SK-N-SH (cell line): ENCODE results near the gene PTGES3. TPM values are rescaled to one million over a fixed set of nuclear protein-coding genes. Genes with fewer than 3 reads are reported as not detected.

Source experiments
- CTCF ChIA-PET: fragments of 300-600, 350-600 bp; formaldehyde crosslinking; extraction: SDS; loops from one replicate; lab custom pipeline; 2021; lab: Yijun Ruan, JAX
- POLR2A ChIA-PET: fragments of 350-600 bp; sonication (Branson Sonifier 250); formaldehyde crosslinking; extraction: SDS; loops from one replicate; lab custom pipeline; 2020; ENCODE audit warnings: antibody characterized with exemption, inconsistent platforms; lab: Yijun Ruan, JAX
- DNase-seq: peaks from one replicate; pipeline ENCODE4 v3.0.0; 2012
- H2AFZ ChIP-seq: fragments of 200-600 bp; sonication (generic); 2 replicates; pipeline ENCODE4 v1.8.1; 2016; ENCODE audit warnings: antibody characterized with exemption, mild to moderate bottlenecking, low read depth
- H3F3A ChIP-seq: fragments of 200-600 bp; sonication (generic); replicated peaks from 2 replicates; pipeline ENCODE3; 2016; ENCODE audit warnings: antibody characterized with exemption, mild to moderate bottlenecking; ENCODE audit not compliant: insufficient read depth
- H3K27ac ChIP-seq, 2 experiments: fragments of 200-500 bp in 1 of 2; fragments of 200-600 bp in 1 of 2; sonication (Bioruptor generic) in 1 of 2; sonication (generic), shearing (Covaris generic) in 1 of 2; 2 replicates each; pipeline versions ENCODE4 v1.5.1 to v1.6.1; 2014 to 2016; ENCODE audit warnings: low read depth in 2 of 2, inconsistent platforms in 1 of 2, low read length in 1 of 2, mild to moderate bottlenecking in 1 of 2, mixed read lengths in 1 of 2
- H3K27me3 ChIP-seq: fragments of 200-600 bp; sonication (generic), shearing (Covaris generic); 2 replicates; pipeline ENCODE4 v1.6.1; 2016; ENCODE audit warnings: mixed run types; ENCODE audit not compliant: insufficient read depth
- H3K36me3 ChIP-seq, 2 experiments: fragments of 200-500 bp in 1 of 2; fragments of 200-600 bp in 1 of 2; sonication (Bioruptor generic) in 1 of 2; sonication (generic) in 1 of 2; replicated peaks in 1 of 2; 2 replicates each; pipeline versions ENCODE3 to v1.5.1; 2014 to 2016; ENCODE audit warnings: low read length in 1 of 2, mild to moderate bottlenecking in 1 of 2; ENCODE audit not compliant: insufficient read depth in 2 of 2, control insufficient read depth in 1 of 2
- H3K4me1 ChIP-seq, 2 experiments: fragments of 200-500 bp in 1 of 2; fragments of 200-600 bp in 1 of 2; sonication (Bioruptor generic) in 1 of 2; sonication (generic), shearing (Covaris generic) in 1 of 2; 2 replicates each; pipeline versions ENCODE4 v1.5.1 to v1.6.1; 2014 to 2016; ENCODE audit warnings: low read depth in 1 of 2, low read length in 1 of 2, mixed run types in 1 of 2; ENCODE audit not compliant: insufficient read depth in 2 of 2, control insufficient read depth in 1 of 2
- H3K4me2 ChIP-seq: fragments of 200-600 bp; sonication (generic), shearing (Covaris generic); 2 replicates; pipeline ENCODE4 v1.6.1; 2017; ENCODE audit warnings: mixed run types
- H3K4me3 ChIP-seq, 2 experiments: fragments of 200-500 bp in 1 of 2; fragments of 200-600 bp in 1 of 2; sonication (Bioruptor generic) in 1 of 2; sonication (generic), shearing (Covaris generic) in 1 of 2; 2 replicates each; pipeline versions ENCODE4 v1.5.1 to v1.8.1; 2014 to 2016; ENCODE audit warnings: low read depth in 2 of 2, inconsistent platforms in 1 of 2, low read length in 1 of 2, mild to moderate bottlenecking in 1 of 2, mixed read lengths in 1 of 2, moderate library complexity in 1 of 2
- H3K79me2 ChIP-seq: fragments of 200-600 bp; sonication (generic); 2 replicates; pipeline ENCODE4 v1.8.1; 2017; ENCODE audit warnings: mild to moderate bottlenecking; ENCODE audit not compliant: insufficient read depth
- H3K9ac ChIP-seq: fragments of 200-600 bp; sonication (generic); 2 replicates; pipeline ENCODE4 v1.6.1; 2017; ENCODE audit warnings: mixed run types
- H3K9me2 ChIP-seq: fragments of 200-600 bp; sonication (generic); 2 replicates; pipeline ENCODE4 v1.6.1; 2017; ENCODE audit warnings: mixed run types
- H3K9me3 ChIP-seq: fragments of 200-600 bp; sonication (generic); 2 replicates; pipeline ENCODE4 v1.6.1; 2017; ENCODE audit warnings: mixed run types, mild to moderate bottlenecking, moderate library complexity
- H4K20me1 ChIP-seq: fragments of 200-600 bp; sonication (generic); 2 replicates; pipeline ENCODE4 v1.6.1; 2017; ENCODE audit warnings: mild to moderate bottlenecking, mixed run types; ENCODE audit not compliant: insufficient read depth
- CHD2 ChIP-seq: fragments of 150-350 bp; IDR thresholded peaks from 2 replicates; pipeline ENCODE4 v1.6.1; 2018; ENCODE audit warnings: low read length; ENCODE audit not compliant: partially characterized antibody
- FOXM1 ChIP-seq: IDR thresholded peaks from 2 replicates; pipeline ENCODE4 v1.4.0; 2012; ENCODE audit warnings: low read depth, mild to moderate bottlenecking
- GATA2 ChIP-seq: sonication (generic); formaldehyde crosslinking; IDR thresholded peaks from 2 replicates; pipeline ENCODE4 v1.5.0; 2020; ENCODE audit warnings: mild to moderate bottlenecking, missing genetic modification reagents
- JUND ChIP-seq: IDR thresholded peaks from 2 replicates; pipeline ENCODE4 v1.4.0; 2012
- MEF2A ChIP-seq: IDR thresholded peaks from 2 replicates; pipeline ENCODE4 v1.4.0; 2012; ENCODE audit warnings: low read depth, borderline replicate concordance
- MXI1 ChIP-seq: IDR thresholded peaks from 2 replicates; pipeline ENCODE4 v1.6.1; 2012; ENCODE audit warnings: mild to moderate bottlenecking, low read depth, low read length, improper control_type of control experiment
- POLR2AphosphoS5 ChIP-seq: IDR thresholded peaks from 2 replicates; pipeline ENCODE4 v1.6.1; 2012; ENCODE audit warnings: low read depth, low read length
- RAD21 ChIP-seq: IDR thresholded peaks from 2 replicates; pipeline ENCODE4 v1.6.1; 2012; ENCODE audit warnings: mild to moderate bottlenecking, low read length
- RFX5 ChIP-seq: IDR thresholded peaks from 2 replicates; pipeline ENCODE4 v1.6.1; 2012; ENCODE audit warnings: mild to moderate bottlenecking, improper control_type of control experiment, low read length
- RXRA ChIP-seq: IDR thresholded peaks from 2 replicates; pipeline ENCODE4 v1.4.0; 2012; ENCODE audit warnings: low read depth, mild to moderate bottlenecking, borderline replicate concordance
- TAF1 ChIP-seq: IDR thresholded peaks from 2 replicates; pipeline ENCODE4 v1.6.1; 2012; ENCODE audit warnings: low read depth, mild to moderate bottlenecking, low read length, moderate library complexity, borderline replicate concordance
- TEAD4 ChIP-seq: IDR thresholded peaks from 2 replicates; pipeline ENCODE4 v1.4.0; 2012; ENCODE audit warnings: mild to moderate bottlenecking, borderline replicate concordance; ENCODE audit not compliant: insufficient read depth
- YY1 ChIP-seq: IDR thresholded peaks from 2 replicates; pipeline ENCODE4 v1.4.0; 2012; ENCODE audit warnings: low read depth, mild to moderate bottlenecking
- WGBS: methylation state at CpG from one replicate; pipeline ENCODE4 v1.1.6; 2017; ENCODE audit warnings: low lambda C conversion rate; 5-methylcytosine and 5-hydroxymethylcytosine counted together
- polyA plus RNA-seq, 3 experiments: library from polyadenylated mRNA; depleted of rRNA; stranded (reverse); fragments of >200 nt; gene quantifications; 2 replicates each; pipeline ENCODE4 v1.2.3, GENCODE V29; 2012
- TF ChIP-seq, protein P1 (sequence below): IDR thresholded peaks from 2 replicates; pipeline ENCODE4 v1.4.0; 2012; ENCODE audit warnings: low read depth, borderline replicate concordance
- TF ChIP-seq, protein P2 (sequence below): fragments of 150-350 bp; IDR thresholded peaks from 2 replicates; pipeline ENCODE4 v1.6.1; 2016; ENCODE audit warnings: mild to moderate bottlenecking, low read depth, low read length
- TF ChIP-seq, protein P3 (sequence below): IDR thresholded peaks from 2 replicates; pipeline ENCODE4 v1.4.0; 2012; ENCODE audit warnings: low read depth
- TF ChIP-seq, protein P4 (sequence below): IDR thresholded peaks from 2 replicates; pipeline ENCODE4 v1.6.1; 2012; ENCODE audit warnings: mild to moderate bottlenecking, low read depth, low read length, moderate library complexity

PTGES3 gene
- polyA plus RNA-seq, 1 of the 3 experiments (the other 2 are of a cell fraction), result 38.9 TPM

DNA sequence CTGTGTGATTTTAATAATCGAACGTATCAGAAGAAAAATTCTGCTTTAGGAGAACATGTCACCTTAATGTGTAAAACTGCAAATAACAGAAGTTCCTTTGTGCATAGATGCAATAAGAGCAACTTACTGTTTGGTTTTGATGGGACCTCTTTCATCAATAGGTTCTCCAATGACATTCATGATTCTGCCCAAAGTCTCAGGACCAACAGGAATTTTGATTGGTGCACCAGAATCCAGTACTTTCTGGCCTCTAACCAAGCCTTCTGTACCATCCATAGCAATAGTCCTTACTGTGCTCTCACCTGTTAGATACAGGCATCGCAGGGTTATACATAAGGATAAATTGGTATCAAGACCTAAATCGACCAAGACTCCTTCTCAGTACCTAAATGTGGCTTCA lies 43.4 kb downstream of the PTGES3 start (continued):
- TF ChIP-seq MXI1 (no peak), MEF2A (no peak), CHD2 (no peak), YY1 (no peak), TEAD4 (no peak), TAF1 (no peak), POLR2AphosphoS5 (no peak), RAD21 (no peak), RFX5 (no peak)
- TF ChIP-seq, protein P1, sequence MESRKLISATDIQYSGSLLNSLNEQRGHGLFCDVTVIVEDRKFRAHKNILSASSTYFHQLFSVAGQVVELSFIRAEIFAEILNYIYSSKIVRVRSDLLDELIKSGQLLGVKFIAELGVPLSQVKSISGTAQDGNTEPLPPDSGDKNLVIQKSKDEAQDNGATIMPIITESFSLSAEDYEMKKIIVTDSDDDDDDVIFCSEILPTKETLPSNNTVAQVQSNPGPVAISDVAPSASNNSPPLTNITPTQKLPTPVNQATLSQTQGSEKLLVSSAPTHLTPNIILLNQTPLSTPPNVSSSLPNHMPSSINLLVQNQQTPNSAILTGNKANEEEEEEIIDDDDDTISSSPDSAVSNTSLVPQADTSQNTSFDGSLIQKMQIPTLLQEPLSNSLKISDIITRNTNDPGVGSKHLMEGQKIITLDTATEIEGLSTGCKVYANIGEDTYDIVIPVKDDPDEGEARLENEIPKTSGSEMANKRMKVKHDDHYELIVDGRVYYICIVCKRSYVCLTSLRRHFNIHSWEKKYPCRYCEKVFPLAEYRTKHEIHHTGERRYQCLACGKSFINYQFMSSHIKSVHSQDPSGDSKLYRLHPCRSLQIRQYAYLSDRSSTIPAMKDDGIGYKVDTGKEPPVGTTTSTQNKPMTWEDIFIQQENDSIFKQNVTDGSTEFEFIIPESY, result no peak

DNA sequence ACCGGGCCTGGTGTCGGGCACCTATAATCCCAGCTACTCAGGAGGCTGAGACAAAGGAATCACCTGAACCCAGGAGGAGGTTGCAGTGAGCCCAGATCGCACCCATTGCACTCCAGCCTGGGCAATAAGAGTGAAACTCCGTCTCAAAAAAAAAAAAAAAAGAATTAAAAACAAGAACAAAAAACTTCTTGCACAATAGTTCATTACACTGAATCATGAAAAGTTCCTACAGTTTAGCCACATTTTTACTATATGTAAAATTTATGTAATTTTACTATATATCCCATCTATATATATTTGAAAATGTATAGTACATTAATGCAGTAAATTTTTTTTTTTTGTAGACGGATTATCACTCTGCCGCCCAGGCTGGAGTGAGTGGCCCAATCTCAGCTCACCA lies 46.9 kb downstream of the PTGES3 start:
- H3F3A ChIP-seq, result peaks cover 48% of the 10 kb centered on the region
- H3K9ac ChIP-seq, result no peak overlapping the region
- no peak overlapping the region for H3K4me2 ChIP-seq
- H3K36me3 ChIP-seq, result peaks cover 53 to 71% of the 10 kb centered on the region in 2 experiments
- H3K27me3 ChIP-seq, result no peaks in the 10 kb centered on the region
- ChIA-PET CTCF (interaction anchor here (0.8 kb wide), 1 partner anchor 602 kb away, joined by 3 read pairs; no protein-coding TSS in a partner anchor), POLR2A (interaction anchor here (0.6 kb wide), 1 partner anchor 8 kb away, joined by 3 read pairs; no protein-coding TSS in a partner anchor)
- TF ChIP-seq MXI1, result no peak
- no peak for TF ChIP-seq RXRA
- TF ChIP-seq, protein P2, sequence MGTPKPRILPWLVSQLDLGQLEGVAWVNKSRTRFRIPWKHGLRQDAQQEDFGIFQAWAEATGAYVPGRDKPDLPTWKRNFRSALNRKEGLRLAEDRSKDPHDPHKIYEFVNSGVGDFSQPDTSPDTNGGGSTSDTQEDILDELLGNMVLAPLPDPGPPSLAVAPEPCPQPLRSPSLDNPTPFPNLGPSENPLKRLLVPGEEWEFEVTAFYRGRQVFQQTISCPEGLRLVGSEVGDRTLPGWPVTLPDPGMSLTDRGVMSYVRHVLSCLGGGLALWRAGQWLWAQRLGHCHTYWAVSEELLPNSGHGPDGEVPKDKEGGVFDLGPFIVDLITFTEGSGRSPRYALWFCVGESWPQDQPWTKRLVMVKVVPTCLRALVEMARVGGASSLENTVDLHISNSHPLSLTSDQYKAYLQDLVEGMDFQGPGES, result no peak
- TF ChIP-seq, protein P3, sequence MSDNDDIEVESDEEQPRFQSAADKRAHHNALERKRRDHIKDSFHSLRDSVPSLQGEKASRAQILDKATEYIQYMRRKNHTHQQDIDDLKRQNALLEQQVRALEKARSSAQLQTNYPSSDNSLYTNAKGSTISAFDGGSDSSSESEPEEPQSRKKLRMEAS, result no peak
- TF ChIP-seq GATA2 (CRISPR knock-in tag), result no peak
- TF ChIP-seq JUND, result no peak
- TF ChIP-seq, protein P4, sequence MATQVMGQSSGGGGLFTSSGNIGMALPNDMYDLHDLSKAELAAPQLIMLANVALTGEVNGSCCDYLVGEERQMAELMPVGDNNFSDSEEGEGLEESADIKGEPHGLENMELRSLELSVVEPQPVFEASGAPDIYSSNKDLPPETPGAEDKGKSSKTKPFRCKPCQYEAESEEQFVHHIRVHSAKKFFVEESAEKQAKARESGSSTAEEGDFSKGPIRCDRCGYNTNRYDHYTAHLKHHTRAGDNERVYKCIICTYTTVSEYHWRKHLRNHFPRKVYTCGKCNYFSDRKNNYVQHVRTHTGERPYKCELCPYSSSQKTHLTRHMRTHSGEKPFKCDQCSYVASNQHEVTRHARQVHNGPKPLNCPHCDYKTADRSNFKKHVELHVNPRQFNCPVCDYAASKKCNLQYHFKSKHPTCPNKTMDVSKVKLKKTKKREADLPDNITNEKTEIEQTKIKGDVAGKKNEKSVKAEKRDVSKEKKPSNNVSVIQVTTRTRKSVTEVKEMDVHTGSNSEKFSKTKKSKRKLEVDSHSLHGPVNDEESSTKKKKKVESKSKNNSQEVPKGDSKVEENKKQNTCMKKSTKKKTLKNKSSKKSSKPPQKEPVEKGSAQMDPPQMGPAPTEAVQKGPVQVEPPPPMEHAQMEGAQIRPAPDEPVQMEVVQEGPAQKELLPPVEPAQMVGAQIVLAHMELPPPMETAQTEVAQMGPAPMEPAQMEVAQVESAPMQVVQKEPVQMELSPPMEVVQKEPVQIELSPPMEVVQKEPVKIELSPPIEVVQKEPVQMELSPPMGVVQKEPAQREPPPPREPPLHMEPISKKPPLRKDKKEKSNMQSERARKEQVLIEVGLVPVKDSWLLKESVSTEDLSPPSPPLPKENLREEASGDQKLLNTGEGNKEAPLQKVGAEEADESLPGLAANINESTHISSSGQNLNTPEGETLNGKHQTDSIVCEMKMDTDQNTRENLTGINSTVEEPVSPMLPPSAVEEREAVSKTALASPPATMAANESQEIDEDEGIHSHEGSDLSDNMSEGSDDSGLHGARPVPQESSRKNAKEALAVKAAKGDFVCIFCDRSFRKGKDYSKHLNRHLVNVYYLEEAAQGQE, result no peak
- TF ChIP-seq RFX5, result no peak
- TF ChIP-seq FOXM1, result no peak
- H2AFZ ChIP-seq, result no peak overlapping the region
- peaks cover 45% of the 10 kb centered on the region for H3K79me2 ChIP-seq
- H3K9me2 ChIP-seq, result no peaks in the 10 kb centered on the region
- WGBS, result 94% methylated on average over 6 of the region's 6 CpGs
- no peak for DNase-seq
- H3K9me3 ChIP-seq, result no peaks in the 10 kb centered on the region
- peaks cover 10 to 14% of the 10 kb centered on the region in 2 experiments for H3K4me1 ChIP-seq
- no peak overlapping the region for H3K4me3 ChIP-seq
- peaks cover 19% of the 10 kb centered on the region for H4K20me1 ChIP-seq
- no peak overlapping the region for H3K27ac ChIP-seq
